HG03575 (cell line): Measurements from ENCODE around the gene POLR3GL.

Experiments used
- ATAC-seq: cut with Tn5 transposase; IDR thresholded peaks from one replicate; pipeline ENCODE4 v1.9.1; 2021; ENCODE audit not compliant: unreplicated experiment, insufficient number of reproducible peaks, low FRiP score; ENCODE audit errors: extremely low read depth

Gene POLR3GL

DNA sequence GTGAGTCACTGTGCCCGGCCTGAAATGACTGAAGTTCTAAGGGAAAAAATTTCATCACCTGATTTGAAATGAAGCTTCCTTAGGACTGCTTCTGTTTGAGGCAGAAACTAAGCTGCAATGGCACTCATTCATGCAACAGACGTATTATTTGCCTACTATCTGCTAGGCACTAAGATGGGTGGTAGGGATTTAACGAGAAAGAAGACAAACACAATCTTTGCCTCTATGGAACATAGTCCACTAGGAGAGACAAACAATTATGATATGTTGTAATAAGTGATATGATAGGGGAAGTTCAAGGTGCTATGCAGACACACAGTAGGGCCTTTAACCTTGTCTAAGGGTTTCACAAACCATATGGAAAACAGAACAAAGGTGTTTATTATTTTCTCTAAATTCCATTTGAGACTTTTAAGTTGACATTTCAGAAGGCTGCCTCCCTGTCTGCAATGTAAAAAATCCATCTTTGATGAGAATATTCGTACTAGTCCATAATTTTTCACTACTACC is 18.0 kb upstream of the POLR3GL start:
- ATAC-seq, result no peak

DNA sequence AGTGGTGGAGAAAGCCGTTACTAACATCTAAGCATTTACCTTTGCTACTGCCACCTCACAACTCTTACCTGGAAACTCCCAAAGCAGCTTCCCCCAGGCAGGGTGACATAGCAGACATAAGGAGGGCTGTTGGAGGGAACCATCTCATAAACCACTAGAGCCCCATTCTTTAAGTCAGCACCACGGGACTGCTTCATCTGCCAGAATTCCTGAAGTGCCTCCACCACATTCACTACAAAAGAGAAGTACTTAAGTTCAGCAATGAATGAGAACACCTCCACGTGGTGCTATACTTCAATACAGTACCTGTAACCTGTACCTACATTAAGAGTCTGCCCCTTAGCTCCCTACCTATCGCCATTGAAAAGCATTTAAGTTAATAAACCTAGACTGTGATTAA is 16.9 kb upstream of the POLR3GL start:
- no peak for ATAC-seq

DNA sequence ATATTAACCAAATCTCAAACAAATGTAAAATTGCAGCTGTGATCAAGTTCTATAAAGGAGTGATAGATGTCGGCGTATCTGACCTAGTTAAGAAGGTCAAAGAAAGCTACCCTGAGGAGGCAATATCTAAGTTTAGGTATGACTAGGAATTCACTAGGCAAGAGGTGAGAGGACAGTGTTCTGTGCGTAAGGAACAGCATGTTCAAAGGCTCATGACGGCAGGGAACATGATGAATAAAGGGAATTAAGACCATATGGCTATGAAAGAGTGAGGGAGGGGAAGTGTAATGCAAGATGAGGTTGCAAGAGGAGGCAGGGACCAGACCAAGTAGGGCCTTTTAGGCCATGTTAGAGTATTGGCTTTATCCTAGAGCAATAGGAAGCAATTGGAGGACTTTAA is 15.3 kb upstream of the POLR3GL start:
- ATAC-seq, result no peak

GRCh38 chr1:145951526-145951925 is 13.0 kb upstream of the POLR3GL start:
- no peak for ATAC-seq

- ATAC-seq, result no peak
Measured at GRCh38 chr1:145952903-145953302, 11.6 kb upstream of the POLR3GL start.

DNA sequence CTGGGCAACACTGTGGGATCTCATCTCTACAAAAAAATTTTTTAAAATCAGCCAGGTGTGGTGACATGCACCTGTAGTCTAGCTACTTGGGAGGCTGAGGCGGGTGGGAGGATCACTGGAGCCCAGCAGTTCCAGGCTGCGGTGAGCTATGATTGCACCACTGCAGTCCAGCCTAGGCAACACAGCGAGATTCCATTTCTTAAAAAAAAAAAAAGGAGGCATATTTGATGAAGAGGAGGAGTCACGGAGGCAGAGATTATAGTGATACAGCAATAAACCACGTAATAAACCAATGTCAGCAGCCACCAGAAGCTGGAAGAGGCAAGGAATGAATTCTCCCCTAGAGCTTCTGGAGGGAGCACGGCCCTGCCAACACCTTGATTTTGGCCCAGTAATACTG is 10.6 kb upstream of the POLR3GL start:
- no peak for ATAC-seq

- ATAC-seq, result no peak
Measured at GRCh38 chr1:145955436-145955835, 9.1 kb upstream of the POLR3GL start.

- ATAC-seq, result no peak
Measured at GRCh38 chr1:145956361-145956760, 8.1 kb upstream of the POLR3GL start.

DNA sequence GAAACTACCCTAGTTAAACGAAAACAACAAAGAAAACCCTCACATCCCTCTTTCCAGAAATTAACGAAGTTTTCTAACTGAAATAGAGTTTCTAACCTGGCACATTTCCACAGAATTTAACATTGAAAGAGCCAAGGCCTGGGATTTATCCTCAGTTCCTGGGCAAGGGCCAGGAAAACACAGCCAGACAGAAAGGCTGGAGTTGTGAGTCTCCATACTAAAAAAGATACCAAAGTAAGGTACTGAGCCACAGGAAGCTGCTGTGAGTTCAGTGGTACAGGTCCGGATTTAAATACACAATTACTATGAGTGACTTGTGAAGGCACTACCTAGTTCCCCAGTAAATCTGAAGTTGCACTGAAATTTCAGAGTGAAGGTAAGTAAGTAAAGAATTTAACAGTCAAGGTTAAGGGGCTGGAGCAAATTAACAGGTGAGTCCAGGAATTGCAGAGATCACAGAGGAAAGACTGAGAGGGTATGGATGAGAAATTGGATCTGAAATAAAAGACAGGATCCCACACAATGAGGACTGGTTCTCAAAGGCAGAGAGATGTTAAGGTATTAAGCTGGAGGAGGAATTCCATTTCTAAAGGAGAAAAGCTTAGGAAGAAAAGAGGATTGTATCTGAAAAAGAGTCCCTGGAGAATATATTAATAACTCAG is 7.6 kb upstream of the POLR3GL start:
- ATAC-seq, result no peak

DNA sequence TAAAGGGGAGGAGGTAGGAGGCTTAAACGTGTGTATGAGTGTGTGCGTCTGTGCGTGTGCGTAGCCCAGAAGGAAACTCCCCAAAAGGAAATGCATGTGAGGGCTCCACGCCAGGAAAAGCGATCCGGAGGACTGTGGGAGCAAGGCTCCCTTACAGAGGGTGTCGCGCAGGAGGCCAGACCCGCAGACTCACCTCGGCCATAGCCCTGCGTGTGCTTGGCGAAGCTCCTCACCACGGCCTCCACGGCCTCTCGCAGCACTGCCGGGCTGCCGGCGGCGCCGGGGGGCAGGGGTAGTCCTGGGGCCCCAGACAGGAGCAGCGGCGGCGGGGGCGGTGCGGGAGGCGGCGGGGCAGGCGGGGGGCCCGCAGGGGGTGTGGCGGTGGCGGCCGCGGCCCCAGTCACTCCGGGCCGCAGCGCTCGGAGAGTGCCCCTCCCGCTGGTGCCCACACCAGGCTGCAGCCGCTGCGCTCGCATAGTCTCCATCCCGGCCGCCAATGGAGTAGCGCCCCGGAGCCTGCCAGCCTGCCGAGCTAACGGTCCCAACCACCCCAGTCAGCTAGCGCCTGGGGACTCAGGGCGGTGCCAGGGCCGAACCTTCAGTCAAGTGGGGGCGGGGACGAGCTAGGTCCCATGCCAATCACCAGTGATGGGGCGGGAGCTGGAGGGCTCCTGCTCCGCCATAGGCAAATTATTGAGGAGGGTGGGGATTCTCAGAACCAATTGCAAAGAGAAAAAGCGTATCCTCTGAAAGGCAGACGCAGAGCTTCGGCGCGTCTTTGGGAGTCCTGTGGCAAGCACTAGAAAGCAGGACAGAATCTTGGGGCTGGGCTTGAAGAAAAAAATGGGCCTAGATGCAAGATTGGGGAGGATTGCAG is 6.8 kb upstream of the POLR3GL start, which contains the start of gene LIX1L:
TSS of gene LIX1L (minus strand) at position 575 of the 877 bp plus-strand sequence. CDS start at position 485, 90 bp downstream.
- peak; percentile 66 for ATAC-seq

- no peak for ATAC-seq
Measured at GRCh38 chr1:145958734-145959133, 5.8 kb upstream of the POLR3GL start.

DNA sequence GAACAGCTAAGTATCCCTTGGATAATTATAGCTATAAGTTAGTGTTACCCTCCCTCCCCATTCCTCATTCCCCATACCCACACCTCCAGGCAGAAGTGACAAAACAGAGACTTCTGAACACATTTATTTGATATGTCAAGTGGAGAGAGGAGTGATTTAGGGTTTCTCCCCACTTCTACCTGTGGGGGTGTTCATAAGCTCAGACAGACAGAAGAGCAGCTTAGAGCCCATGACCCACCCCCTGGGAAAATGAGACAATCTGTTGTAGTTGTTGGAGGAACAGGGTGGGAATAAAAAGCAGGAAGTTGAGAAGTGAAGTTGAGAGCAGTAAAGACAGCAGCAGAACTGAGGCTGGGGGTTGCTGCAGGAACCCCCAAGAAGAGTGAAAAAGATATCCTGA is 5.2 kb upstream of the POLR3GL start:
- ATAC-seq, result no peak

DNA sequence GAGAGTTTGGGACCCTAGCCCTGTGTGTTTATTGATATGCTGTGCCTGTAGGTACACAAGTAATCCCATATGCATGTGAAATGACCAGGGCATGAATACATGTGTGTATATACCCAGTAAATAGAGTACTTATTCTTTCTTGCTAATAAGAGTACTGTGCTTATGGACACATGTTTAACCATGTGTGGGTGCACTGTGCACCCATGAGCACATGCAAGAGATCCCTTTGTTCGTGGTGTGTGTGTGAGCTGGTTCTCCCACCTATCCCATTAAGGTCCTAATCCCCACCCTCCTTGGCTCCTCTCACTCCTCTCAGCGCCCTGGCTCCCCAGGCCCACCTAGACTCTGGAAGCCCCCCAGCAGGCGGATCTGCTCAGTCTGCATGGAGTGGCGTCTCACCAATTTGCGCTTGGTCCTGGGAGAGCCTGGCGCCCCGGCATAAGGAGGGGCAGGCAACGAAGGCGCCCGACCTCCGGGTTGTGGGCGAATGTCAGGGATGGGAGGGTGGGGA is 4.5 kb upstream of the POLR3GL start:
- ATAC-seq, result no peak

DNA sequence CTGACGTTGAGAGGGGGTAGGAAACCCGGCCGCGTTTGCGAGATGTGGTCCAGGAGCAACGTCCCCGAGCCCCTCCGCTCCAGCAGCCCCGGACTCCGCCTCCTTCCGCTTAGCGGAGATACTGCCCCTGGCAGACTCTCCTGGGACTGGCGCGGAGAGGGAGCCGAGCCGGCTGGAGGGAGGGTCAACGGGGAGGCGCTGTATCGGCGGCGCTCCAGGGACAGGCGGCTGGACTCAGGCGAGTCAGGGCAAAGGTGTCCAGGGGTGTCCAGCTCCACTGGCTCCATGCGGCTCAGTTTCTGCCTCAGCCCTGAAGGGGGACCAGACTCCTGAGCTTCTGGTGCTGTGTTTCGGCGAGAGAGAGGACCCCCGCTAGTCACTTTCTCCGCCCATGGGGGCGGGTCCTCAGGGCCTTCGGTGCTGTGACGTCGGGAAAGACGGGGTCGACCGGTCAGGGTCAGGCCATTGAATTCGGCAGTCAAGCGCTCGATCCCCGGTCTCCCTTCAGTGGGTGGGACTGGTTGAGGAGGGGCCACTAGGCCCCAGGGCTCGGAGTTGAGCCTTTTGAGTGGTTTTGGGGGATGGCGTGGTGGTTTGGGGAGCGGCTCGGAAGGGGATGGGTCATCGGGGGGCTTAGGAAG is 3.9 kb upstream of the POLR3GL start:
- ATAC-seq, result no peak

- ATAC-seq, result no peak
Measured at GRCh38 chr1:145961109-145961424, 3.4 kb upstream of the POLR3GL start.

GRCh38 chr1:145961425-145962156 is 2.9 kb upstream of the POLR3GL start:
- ATAC-seq, result no peak

DNA sequence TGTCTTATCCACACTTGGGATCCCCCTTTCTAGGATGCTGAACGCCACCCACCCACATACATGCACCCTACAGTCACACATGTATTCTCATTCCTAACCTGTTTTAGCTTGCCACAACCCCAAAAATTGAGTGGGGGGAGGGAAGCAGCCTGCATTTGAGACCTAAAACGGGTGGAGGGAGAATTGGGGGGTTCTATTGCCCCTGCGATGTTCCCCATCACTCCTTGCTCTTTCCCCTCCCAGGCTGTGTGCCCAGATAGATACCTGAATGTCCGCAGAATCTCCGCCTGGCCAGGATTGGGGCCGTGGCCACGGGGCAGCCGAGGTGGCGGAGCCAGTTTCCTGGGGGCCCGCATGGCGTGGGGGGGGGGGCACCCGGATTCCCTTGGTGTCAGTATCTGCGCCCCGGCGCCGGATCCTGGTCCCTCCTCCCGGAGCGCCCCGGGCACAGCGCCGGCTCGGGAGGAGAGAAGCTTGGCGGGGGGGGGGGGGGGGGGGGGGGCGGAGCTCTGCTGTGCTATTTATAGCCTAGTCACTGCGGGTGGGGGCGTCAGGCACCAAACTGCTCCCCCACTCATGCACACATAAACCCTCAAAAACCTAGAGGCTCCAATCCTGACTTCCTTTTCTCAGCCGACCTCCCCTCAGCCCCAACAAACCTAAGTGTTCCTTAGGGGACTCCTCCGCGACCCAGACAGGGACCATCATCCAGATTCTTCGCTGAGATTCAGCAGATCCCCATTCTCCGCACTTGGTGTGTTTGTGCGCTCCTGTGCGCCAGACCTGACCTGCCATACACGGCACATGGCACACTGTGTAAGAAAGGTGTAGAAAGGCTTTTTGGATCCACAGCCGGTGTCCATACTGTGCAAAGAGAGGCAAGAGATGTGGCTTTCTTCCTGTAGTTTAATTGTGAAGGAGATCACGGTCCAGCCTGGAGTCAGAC is 2.1 kb upstream of the POLR3GL start:
- ATAC-seq, result no peak
